Left ventricle myocardium inferior (tissue), 1 donor: ENCODE measurements around the gene CCNT2. TPM values are rescaled to one million over a fixed set of nuclear protein-coding genes. Genes with fewer than 3 reads are reported as not detected.
A peak's percentile ranks its signal among the peaks of the same experiment; 100 is the strongest.

Experiments used
- DNase-seq: peaks from one replicate; pipeline ENCODE4 v3.0.0-alpha.2; 2020
- H3K27ac ChIP-seq: fragments of 200-600 bp; replicated peaks from 2 replicates; pipeline ENCODE4 v1.8.0; 2021
- H3K27me3 ChIP-seq: fragments of 200-600 bp; 2 replicates; pipeline ENCODE4 v1.8.0; 2021; ENCODE audit warnings: low read depth
- H3K36me3 ChIP-seq: fragments of 200-600 bp; 2 replicates; pipeline ENCODE4 v1.8.0; 2021
- H3K4me1 ChIP-seq: fragments of 200-600 bp; 2 replicates; pipeline ENCODE4 v1.8.0; 2021
- H3K4me3 ChIP-seq: fragments of 200-600 bp; 2 replicates; pipeline ENCODE4 v1.8.0; 2021; ENCODE audit warnings: mild to moderate bottlenecking, moderate library complexity
- H3K9me3 ChIP-seq: fragments of 200-600 bp; replicated peaks from 2 replicates; pipeline ENCODE4 v1.8.0; 2021
- intact Hi-C: fragments of 100-400 bp; cut with micrococcal nuclease; formaldehyde crosslinking; loops from one replicate; pipeline ENCODE4 v1.11.0; 2022
- total RNA-seq: library from RNA; stranded (reverse); fragmentation: NEBNext Ultra II Directional; extraction: Animal tissue kit (Norgen Biotek cat#: 25700); gene quantifications from one replicate; pipeline ENCODE4 v1.2.1, GENCODE V29; 2021
- TF ChIP-seq, protein P1 (sequence below): fragments of 200-600 bp; IDR thresholded peaks from 2 replicates; pipeline ENCODE4 v1.8.0; 2021; ENCODE audit warnings: antibody characterized with exemption, mild to moderate bottlenecking, borderline replicate concordance
- donor health status: DM: no; HTN: yes; CAD: no; lungs with severe emphysema.

Gene CCNT2
- total RNA-seq, 1 donor from 2014 or later, result 16.9 TPM

DNA sequence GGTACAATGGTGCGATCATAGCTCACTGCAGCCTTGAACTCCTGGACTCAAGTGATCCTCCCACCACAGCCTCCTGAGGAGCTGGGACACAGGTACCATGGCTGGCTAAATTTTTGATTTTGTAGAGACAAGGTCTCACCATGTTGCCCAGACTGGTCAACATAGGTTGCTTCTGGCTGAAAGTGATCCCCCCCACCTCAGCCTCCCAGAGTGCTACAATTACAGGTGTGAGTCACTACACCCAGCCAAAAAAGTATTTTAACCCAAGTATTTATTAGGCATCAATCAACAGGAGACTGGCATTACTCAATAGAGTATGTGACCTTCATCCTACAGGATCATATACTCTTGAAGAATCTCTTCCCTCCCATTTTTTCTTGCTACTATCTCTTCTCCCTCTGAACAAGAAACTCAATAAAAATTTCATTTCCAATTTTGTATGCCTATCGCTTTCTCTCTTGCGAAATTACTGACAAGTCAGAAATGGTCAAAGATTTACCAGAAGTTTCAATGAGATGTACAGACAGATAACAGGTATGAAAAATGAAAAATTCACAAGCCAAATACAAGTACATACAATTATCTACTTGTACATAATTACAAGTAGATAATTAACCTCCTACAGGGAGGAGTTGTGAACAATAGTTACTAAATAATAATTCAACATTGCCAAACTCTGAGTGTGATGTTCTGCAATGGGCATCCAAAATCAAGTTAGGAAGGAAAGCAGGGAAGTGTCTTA lies 34.9 kb upstream of the CCNT2 start:
- no peak for DNase-seq
- H3K27ac ChIP-seq, result no peak overlapping the region
- no peaks in the 10 kb centered on the region for H3K4me1 ChIP-seq

DNA sequence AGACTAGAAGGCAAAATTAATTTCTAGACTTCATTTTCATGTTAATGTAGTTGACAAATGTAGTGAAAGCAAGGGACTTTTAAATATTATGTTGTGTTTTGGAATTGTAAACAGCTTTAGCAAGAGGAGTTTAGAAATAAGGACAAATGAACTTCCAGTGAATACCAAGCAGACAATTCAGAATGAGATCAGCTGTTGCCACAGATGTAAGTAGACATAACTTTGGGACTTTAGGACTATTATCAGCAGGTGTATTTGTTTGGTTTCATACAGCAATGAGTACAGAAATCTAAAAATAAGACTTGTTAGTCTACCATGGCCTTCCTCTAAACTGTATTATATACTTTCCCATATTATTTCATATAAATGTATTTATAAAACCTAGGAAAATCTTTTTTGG lies 34.2 kb upstream of the CCNT2 start:
- intact Hi-C loops, result no loop called here
- Histone ChIP-seq H3K4me1 (no peaks in the 10 kb centered on the region), H3K4me3 (no peak overlapping the region), H3K27me3 (no peaks in the 10 kb centered on the region), H3K36me3 (no peaks in the 10 kb centered on the region), H3K27ac (no peak overlapping the region), H3K9me3 (no peaks in the 10 kb centered on the region)
- DNase-seq, result no peak
- TF ChIP-seq, protein P1, sequence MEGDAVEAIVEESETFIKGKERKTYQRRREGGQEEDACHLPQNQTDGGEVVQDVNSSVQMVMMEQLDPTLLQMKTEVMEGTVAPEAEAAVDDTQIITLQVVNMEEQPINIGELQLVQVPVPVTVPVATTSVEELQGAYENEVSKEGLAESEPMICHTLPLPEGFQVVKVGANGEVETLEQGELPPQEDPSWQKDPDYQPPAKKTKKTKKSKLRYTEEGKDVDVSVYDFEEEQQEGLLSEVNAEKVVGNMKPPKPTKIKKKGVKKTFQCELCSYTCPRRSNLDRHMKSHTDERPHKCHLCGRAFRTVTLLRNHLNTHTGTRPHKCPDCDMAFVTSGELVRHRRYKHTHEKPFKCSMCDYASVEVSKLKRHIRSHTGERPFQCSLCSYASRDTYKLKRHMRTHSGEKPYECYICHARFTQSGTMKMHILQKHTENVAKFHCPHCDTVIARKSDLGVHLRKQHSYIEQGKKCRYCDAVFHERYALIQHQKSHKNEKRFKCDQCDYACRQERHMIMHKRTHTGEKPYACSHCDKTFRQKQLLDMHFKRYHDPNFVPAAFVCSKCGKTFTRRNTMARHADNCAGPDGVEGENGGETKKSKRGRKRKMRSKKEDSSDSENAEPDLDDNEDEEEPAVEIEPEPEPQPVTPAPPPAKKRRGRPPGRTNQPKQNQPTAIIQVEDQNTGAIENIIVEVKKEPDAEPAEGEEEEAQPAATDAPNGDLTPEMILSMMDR, result no peak

More for the DNA sequence above, 34.9 kb upstream of the CCNT2 start:
- TF ChIP-seq, protein P1, result no peak
- Histone ChIP-seq H3K36me3 (no peaks in the 10 kb centered on the region), H3K4me3 (no peak overlapping the region), H3K27me3 (no peaks in the 10 kb centered on the region), H3K9me3 (peaks cover 6% of the 10 kb centered on the region)
- intact Hi-C loops, result no loop called here

DNA sequence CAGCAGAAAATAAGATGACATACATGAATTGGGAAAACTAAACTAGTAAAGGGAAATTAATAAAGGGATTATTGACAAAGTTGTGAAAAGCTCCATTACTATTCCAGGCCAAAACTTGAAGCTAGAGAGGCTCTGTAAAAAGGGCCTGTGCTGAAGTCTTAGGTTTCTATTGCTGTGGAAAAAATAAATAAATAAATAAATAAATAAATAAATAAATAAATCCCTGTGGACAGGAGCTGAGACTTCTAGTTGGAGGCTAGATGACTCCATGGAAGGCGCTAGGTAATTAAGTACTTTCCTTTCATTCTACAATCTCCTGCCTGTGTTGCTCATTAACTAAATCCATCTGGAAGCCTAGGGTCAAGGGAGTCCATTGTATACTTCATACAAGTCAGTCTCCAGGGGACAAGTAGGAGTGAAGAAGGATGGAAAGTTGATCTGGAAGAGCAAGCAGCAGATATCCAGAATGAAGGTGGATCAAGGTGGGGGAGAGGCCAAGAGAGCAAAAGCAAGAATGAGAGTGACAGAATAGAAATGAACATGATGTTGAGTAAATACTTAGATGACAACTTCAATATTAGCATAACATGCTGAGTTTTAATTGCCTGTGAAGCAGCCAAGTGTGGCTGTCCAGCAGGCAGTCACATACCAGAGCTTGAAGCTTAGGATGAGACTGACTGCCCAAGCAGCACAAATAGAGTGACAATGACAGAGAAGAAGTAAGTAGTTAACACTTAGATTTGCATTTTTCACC lies 26.2 kb upstream of the CCNT2 start:
- TF ChIP-seq, protein P1, result no peak
- no peak overlapping the region for H3K27ac ChIP-seq
- H3K9me3 ChIP-seq, result no peaks in the 10 kb centered on the region
- DNase-seq, result no peak
- no peak overlapping the region for H3K4me3 ChIP-seq
- no peaks in the 10 kb centered on the region for H3K36me3 ChIP-seq
- intact Hi-C loops, result loop anchor here (10.0 kb wide), 1 partner anchor 428 kb away; no protein-coding TSS in a partner anchor
- H3K27me3 ChIP-seq, result no peaks in the 10 kb centered on the region
- H3K4me1 ChIP-seq, result no peaks in the 10 kb centered on the region

DNA sequence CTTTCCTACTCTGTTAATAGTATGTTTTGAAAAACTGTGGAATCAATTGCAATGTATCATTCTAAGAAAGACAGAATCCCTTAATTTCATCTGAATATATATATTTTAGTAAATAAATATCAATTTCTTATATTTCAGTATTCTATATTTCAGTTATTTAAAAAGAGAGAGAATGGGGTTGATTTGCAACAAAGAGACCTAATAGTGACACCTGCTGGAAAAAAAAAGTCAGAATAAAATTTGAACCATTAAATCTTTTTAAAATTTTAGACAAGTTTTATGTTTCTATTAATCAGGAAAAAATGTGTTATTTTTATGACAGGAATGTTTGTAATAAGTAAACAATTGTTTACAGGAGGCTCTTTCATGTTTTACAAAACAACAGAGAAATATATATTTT lies 20.7 kb upstream of the CCNT2 start:
- Histone ChIP-seq H3K27ac (no peak overlapping the region), H3K27me3 (no peaks in the 10 kb centered on the region), H3K9me3 (no peaks in the 10 kb centered on the region), H3K36me3 (no peaks in the 10 kb centered on the region), H3K4me1 (no peaks in the 10 kb centered on the region), H3K4me3 (no peak overlapping the region)
- DNase-seq, result no peak
- intact Hi-C loops, result loop anchor here (10.0 kb wide), 1 partner anchor 433 kb away; no protein-coding TSS in a partner anchor
- TF ChIP-seq, protein P1, result peak; percentile 60

DNA sequence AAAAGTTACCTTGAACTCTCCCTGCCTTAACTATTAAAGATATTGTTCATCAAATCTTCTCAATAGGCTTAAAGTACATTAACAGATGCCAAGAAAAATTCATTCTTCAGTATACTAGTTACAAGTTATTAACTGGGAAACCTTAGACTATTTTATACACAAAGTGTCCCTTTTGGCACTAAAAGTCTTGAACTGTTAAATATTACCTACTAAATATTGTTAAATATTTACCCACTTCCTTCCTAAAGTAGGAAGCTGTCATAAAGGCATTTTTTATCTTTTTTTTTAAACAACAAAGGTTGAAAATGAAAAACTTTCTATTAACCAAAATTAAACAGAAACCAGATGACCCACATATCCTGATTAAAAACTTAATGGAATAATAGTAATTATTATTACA lies 19.4 kb upstream of the CCNT2 start:
- DNase-seq, result no peak
- Histone ChIP-seq H3K27ac (no peak overlapping the region), H3K4me1 (no peaks in the 10 kb centered on the region), H3K4me3 (no peak overlapping the region), H3K9me3 (no peaks in the 10 kb centered on the region), H3K27me3 (no peaks in the 10 kb centered on the region), H3K36me3 (no peaks in the 10 kb centered on the region)
- intact Hi-C loops, result loop anchor here (10.0 kb wide), 1 partner anchor 434 kb away; no protein-coding TSS in a partner anchor
- TF ChIP-seq, protein P1, result no peak
